GM23338 (cell line): ENCODE results near the gene AKAP10. TPM values are rescaled to one million over a fixed set of nuclear protein-coding genes. Genes with fewer than 3 reads are reported as not detected.
A peak's percentile ranks its signal among the peaks of the same experiment; 100 is the strongest.

ENCODE experiments used
- ATAC-seq: fragments of 200-7000 bp; cut with Tn5 transposase; 3 replicates; pipeline ENCODE4 v1.9.1; 2020
- DNase-seq: peaks from one replicate; pipeline ENCODE4 v3.0.0-alpha.2; 2015; ENCODE audit warnings: low spot score
- H2AFZ ChIP-seq: fragments of 200-600 bp; sonication (generic); 2 replicates; pipeline ENCODE4 v1.8.0; 2016; ENCODE audit warnings: antibody characterized with exemption, mild to moderate bottlenecking, moderate library complexity
- H3F3A ChIP-seq: fragments of 200-600 bp; sonication (generic); replicated peaks from 2 replicates; pipeline ENCODE4 v1.8.0; 2017; ENCODE audit warnings: antibody characterized with exemption, mixed run types, low read depth
- H3K27ac ChIP-seq: fragments of 200-600 bp; sonication (generic); 2 replicates; pipeline ENCODE4 v1.6.1; 2016; ENCODE audit warnings: low read depth
- H3K27me3 ChIP-seq: fragments of 200-600 bp; sonication (generic); 2 replicates; pipeline ENCODE4 v1.8.0; 2016; ENCODE audit warnings: mild to moderate bottlenecking, mixed run types, moderate library complexity; ENCODE audit not compliant: insufficient read depth
- H3K36me3 ChIP-seq: fragments of 200-600 bp; sonication (generic); 2 replicates; pipeline ENCODE4 v1.8.0; 2016; ENCODE audit warnings: mild to moderate bottlenecking; ENCODE audit not compliant: insufficient read depth
- H3K4me1 ChIP-seq: fragments of 200-600 bp; sonication (generic); 2 replicates; pipeline ENCODE4 v1.8.0; 2016; ENCODE audit warnings: mild to moderate bottlenecking, moderate library complexity; ENCODE audit not compliant: insufficient read depth
- H3K4me2 ChIP-seq: fragments of 200-600 bp; sonication (generic); 2 replicates; pipeline ENCODE4 v1.7.1; 2017; ENCODE audit warnings: mixed run types
- H3K4me3 ChIP-seq: fragments of 200-600 bp; sonication (generic); 2 replicates; pipeline ENCODE4 v1.6.1; 2016; ENCODE audit warnings: mixed run types
- H3K79me2 ChIP-seq: fragments of 200-600 bp; sonication (generic); replicated peaks from 2 replicates; pipeline ENCODE4 v1.8.0; 2017; ENCODE audit warnings: mild to moderate bottlenecking; ENCODE audit not compliant: insufficient read depth
- H3K9me2 ChIP-seq: fragments of 200-600 bp; sonication (generic); 2 replicates; pipeline ENCODE4 v1.8.0; 2017; ENCODE audit not compliant: insufficient read depth
- H4K20me1 ChIP-seq: fragments of 200-600 bp; sonication (generic); replicated peaks from 2 replicates; pipeline ENCODE4 v1.8.0; 2017; ENCODE audit warnings: mild to moderate bottlenecking; ENCODE audit not compliant: insufficient read depth
- H3K27ac Mint-ChIP-seq: 2 replicates; pipeline ENCODE4 v1.8.0; 2020; ENCODE audit warnings: inconsistent platforms, mild to moderate bottlenecking, moderate library complexity, mixed read lengths
- H3K27me3 Mint-ChIP-seq: 3 replicates; pipeline ENCODE4 v1.8.0; 2022; ENCODE audit warnings: low read depth, mild to moderate bottlenecking, moderate library complexity, mixed read lengths, inconsistent platforms; ENCODE audit not compliant: insufficient read depth, poor library complexity
- H3K36me3 Mint-ChIP-seq: 3 replicates; pipeline ENCODE4 v1.8.0; 2021; ENCODE audit warnings: low read depth, mild to moderate bottlenecking, inconsistent platforms, moderate library complexity, mixed read lengths
- H3K4me1 Mint-ChIP-seq: 3 replicates; pipeline ENCODE4 v1.8.0; 2020; ENCODE audit warnings: mild to moderate bottlenecking, inconsistent platforms, mixed read lengths
- H3K4me3 Mint-ChIP-seq: 3 replicates; pipeline ENCODE4 v1.8.0; 2021; ENCODE audit warnings: moderate library complexity, mild to moderate bottlenecking, inconsistent platforms, mixed read lengths
- H3K9me3 Mint-ChIP-seq: 3 replicates; pipeline ENCODE4 v1.8.0; 2020; ENCODE audit warnings: moderate library complexity, mild to moderate bottlenecking, inconsistent platforms, mixed read lengths
- CREB1 ChIP-seq: fragments of 250-450 bp; sonication (Bioruptor Pico); IDR thresholded peaks from 2 replicates; pipeline ENCODE4 v1.5.0; 2020; ENCODE audit warnings: low read depth, mild to moderate bottlenecking, moderate library complexity
- CTCF ChIP-seq, 2 experiments: fragments of 200-600 bp in 1 of 2; sonication (generic) in 1 of 2; conservative IDR thresholded peaks; 2 replicates each; pipeline versions ENCODE4 v1.5.1 to v1.6.1; 2016 to 2017; ENCODE audit warnings: antibody characterized with exemption in 2 of 2, low read depth in 2 of 2, mild to moderate bottlenecking in 2 of 2, moderate library complexity in 1 of 2
- JUNB ChIP-seq: IDR thresholded peaks from one replicate; pipeline ENCODE4 v1.6.1; 2016; ENCODE audit warnings: antibody characterized with exemption; ENCODE audit not compliant: unreplicated experiment
- ZNF114 ChIP-seq: fragments of 250-450 bp; sonication (Bioruptor Pico); IDR thresholded peaks from 2 replicates; pipeline ENCODE4 v1.5.0; 2020; ENCODE audit warnings: mild to moderate bottlenecking, moderate library complexity
- ZNF462 ChIP-seq: fragments of 250-450 bp; sonication (Bioruptor Pico); IDR thresholded peaks from 2 replicates; pipeline ENCODE4 v1.5.0; 2020; ENCODE audit warnings: mild to moderate bottlenecking, moderate library complexity
- polyA plus RNA-seq: library from polyadenylated mRNA; unstranded; fragments of >200 nt; fragmentation: Nextera tagmentation; extraction: Ambion mirVana; gene quantifications from 2 replicates; pipeline ENCODE4 v1.2.1, GENCODE V29; 2016
- total RNA-seq: library from RNA; depleted of rRNA; stranded (reverse); fragments of >200 nt; shearing (Covaris generic); gene quantifications from 2 replicates; pipeline ENCODE4 v1.2.3, GENCODE V29; 2014

AKAP10 gene
- total and polyA plus RNA-seq, 2 experiments from 2014 or later: 16.7 to 25.9 TPM

- Mint-ChIP-seq H3K27ac (no peak overlapping the region), H3K9me3 (no peaks in the 10 kb centered on the region), H3K4me1 (0 out of 3 replicates have a peak, but pooled peaks cover 2% of the 10 kb centered on the region), H3K4me3 (no peak overlapping the region), H3K36me3 (no peaks in the 10 kb centered on the region; the same call in 2 of the 3 replicates), H3K27me3 (peaks cover 21% of the 10 kb centered on the region)
- ATAC-seq: peak; percentile 29
- Histone ChIP-seq H3K27me3 (no peaks in the 10 kb centered on the region), H4K20me1 (no peaks in the 10 kb centered on the region), H2AFZ (no peak overlapping the region), H3K9me2 (no peaks in the 10 kb centered on the region; the same call in 1 of the 2 replicates), H3K4me1 (no peaks in the 10 kb centered on the region), H3K36me3 (no peaks in the 10 kb centered on the region), H3K27ac (no peak overlapping the region), H3K79me2 (no peaks in the 10 kb centered on the region), H3K4me2 (no peak overlapping the region), H3K4me3 (no peak overlapping the region), H3F3A (no peaks in the 10 kb centered on the region)
- peak; percentile 43 for DNase-seq
- no peak for TF ChIP-seq JUNB
- no peak for TF ChIP-seq CREB1 (CRISPR knock-in tag)
- TF ChIP-seq CTCF (conservative IDR thresholded peaks at IDR 0.05; ENCODE audit: low read depth in 2 of 2): no peak
- TF ChIP-seq ZNF114 (CRISPR knock-in tag): no peak
- TF ChIP-seq ZNF462 (CRISPR knock-in tag): no peak
These were observed 18.9 kb upstream of the AKAP10 start for GRCh38 chr17:19996502-19996901.
